Peyer's patch (tissue), 4 donors: ENCODE data around the gene PDK2.
A peak's percentile ranks its signal among the peaks of the same experiment; 100 is the strongest.

Source experiments
- POLR2A ChIP-seq, 2 donors: fragments of 450-650 bp; IDR thresholded peaks; one replicate each; pipeline ENCODE4 v1.5.1; 2017; ENCODE audit warnings: antibody characterized with exemption in 2 of 2, mild to moderate bottlenecking in 2 of 2, moderate library complexity in 2 of 2
- TF ChIP-seq, protein P1 (sequence below), 6 experiments: fragments of 450-650 bp in 4 of 6; fragments of 200-600 bp in 2 of 6; sonication (generic) in 1 of 6; IDR thresholded peaks; one replicate each; pipeline ENCODE4 v1.5.1; 2017 to 2019; ENCODE audit warnings: antibody characterized with exemption in 6 of 6, mild to moderate bottlenecking in 3 of 6, moderate library complexity in 1 of 6

- TF ChIP-seq, protein P1, sequence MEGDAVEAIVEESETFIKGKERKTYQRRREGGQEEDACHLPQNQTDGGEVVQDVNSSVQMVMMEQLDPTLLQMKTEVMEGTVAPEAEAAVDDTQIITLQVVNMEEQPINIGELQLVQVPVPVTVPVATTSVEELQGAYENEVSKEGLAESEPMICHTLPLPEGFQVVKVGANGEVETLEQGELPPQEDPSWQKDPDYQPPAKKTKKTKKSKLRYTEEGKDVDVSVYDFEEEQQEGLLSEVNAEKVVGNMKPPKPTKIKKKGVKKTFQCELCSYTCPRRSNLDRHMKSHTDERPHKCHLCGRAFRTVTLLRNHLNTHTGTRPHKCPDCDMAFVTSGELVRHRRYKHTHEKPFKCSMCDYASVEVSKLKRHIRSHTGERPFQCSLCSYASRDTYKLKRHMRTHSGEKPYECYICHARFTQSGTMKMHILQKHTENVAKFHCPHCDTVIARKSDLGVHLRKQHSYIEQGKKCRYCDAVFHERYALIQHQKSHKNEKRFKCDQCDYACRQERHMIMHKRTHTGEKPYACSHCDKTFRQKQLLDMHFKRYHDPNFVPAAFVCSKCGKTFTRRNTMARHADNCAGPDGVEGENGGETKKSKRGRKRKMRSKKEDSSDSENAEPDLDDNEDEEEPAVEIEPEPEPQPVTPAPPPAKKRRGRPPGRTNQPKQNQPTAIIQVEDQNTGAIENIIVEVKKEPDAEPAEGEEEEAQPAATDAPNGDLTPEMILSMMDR (IDR thresholded peaks at IDR 0.05) = peak; percentile 2 to 69 (median 57)
- TF ChIP-seq POLR2A (IDR thresholded peaks at IDR 0.05) = no peak
These were observed 19.8 kb downstream of the PDK2 start for GRCh38 chr17:50114849-50115357.
